Cerebellar cortex (tissue), 1 donor: Measurements from ENCODE around the gene DHDH.
A peak's percentile ranks its signal among the peaks of the same experiment; 100 is the strongest.

Experiments used
- DNase-seq: peaks from one replicate; pipeline ENCODE4 v3.0.0-alpha.2; 2015; ENCODE audit warnings: low spot score

DHDH gene

DNA sequence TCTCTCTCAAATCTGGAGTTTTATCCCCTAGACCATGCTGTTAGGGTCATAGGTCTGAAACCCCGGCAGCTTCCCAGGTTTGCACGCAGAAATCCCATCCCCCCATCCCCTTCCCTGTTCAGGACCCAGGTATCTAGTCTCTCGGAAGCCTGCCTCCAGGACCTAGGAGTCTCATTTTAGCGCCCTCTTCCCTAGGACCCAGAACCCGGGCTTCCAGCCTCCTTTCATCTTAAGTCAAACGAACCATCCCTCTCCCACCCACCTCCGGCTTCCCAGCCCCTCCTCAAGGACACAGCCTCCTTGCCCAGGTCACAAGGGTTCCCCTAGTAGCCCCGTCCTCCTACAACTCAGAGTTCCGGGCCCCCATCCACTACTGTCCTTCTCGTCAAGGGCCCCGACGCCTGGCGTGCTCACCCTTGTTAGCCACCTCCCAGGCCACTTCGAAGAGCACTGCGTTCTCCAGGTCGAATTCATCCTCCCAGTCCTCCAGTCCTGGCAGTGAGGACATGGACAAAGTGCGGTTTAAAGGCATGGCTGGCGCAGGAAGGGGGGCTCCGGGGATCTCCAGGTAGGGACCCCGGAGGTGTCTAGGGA is 59.2 kb downstream of the DHDH start:
- peak; percentile 42 for DNase-seq

DNA sequence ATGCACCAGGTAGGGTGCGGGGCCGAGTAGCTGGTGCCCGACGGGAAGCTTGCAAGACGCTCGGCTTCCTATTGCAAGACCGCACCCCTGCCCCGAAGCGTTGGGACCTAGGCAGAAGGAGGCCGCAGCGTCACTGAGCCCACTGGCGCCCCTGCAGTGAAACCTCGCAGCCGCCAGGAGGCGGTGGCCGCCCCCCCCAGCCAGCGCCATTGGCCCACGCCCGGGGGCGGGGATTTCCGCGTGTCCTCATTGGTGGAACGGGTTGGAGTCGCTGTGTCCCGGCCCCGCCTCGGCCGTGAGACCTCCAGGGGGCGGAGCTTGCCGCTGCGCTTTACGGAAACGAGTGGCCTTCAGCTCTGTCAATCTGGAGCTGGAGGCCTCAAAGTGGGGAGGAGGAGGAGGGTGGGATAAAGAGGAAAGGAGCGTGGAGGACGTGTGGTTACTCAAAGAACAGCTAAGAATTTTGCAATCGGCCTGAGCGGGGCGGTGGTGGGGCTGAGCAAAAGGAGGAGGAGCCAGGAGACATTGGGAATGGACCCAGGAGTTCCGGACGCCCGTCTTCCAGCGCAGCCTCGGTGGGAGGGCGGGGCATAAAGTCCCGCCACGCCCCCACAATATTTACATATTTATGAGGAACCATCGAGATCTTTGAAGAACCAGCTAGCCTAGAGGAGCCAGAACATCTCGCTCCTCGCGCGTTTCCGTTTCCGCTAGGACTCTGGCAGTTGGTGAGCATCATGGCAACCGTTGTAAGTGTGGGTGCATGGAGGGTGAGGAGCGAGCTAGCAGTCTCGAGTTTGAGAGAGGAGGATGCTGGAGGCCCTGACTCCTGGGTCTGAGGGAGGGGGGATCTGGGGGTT is 59.9 kb downstream of the DHDH start, which contains the start of the genes GYS1 and RUVBL2:
TSS of gene GYS1 (minus strand) at position 135 of the 860 bp plus-strand sequence. CDS start 197 bp downstream, outside the sequence.
TSS of gene RUVBL2 (plus strand) at position 713 of the 860 bp plus-strand sequence. CDS start at position 738, 25 bp downstream.
- peak; percentile 99 for DNase-seq

DNA sequence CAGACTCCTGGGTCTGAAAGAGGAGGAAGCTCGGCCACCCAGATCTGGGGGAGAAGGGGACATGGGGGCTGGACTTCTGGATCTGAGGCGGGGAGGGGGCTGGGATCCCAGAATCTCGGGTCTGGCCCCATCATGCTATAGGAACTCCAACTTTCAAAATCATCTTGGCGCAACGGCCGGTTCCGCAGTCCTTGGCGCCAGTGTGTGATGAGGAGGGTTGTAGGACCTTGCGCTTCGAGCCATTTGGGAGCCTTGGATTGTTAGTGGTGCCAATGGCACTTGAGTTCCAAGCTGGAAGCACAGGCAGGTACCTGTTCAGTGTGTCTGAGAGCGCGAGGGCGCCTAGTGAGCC is 60.5 kb downstream of the DHDH start:
- no peak for DNase-seq
